Stimulated activated CD4-positive, alpha-beta T cell treated with anti-CD3 and anti-CD28 coated beads, Interleukin-12 subunit alpha, Interleukin-12 subunit beta, amount 100 ng/mL, for 48 hours (primary cell): ENCODE data around the gene CAPN10.

Source experiments
- DNase-seq, 3 donors: peaks; one replicate each; pipeline ENCODE4 v3.0.0-alpha.2; 2020; ENCODE audit warnings: low read depth in 2 of 3, low spot score in 1 of 3

CAPN10 gene

GRCh38 chr2:240574386-240575100 lies 12.0 kb upstream of the CAPN10 start:
- no peak for DNase-seq

- no peak for DNase-seq
Measured at GRCh38 chr2:240575101-240575965, 11.2 kb upstream of the CAPN10 start.

- DNase-seq: no peak
Measured at GRCh38 chr2:240576036-240576435, 10.5 kb upstream of the CAPN10 start.

GRCh38 chr2:240576436-240577205 lies 9.9 kb upstream of the CAPN10 start:
- no peak for DNase-seq

- no peak for DNase-seq
Measured at GRCh38 chr2:240577281-240578109, 9.0 kb upstream of the CAPN10 start.

GRCh38 chr2:240578110-240578450 lies 8.5 kb upstream of the CAPN10 start:
- DNase-seq: no peak

GRCh38 chr2:240578488-240578887 lies 8.0 kb upstream of the CAPN10 start:
- DNase-seq: no peak

GRCh38 chr2:240579071-240579762 lies 7.3 kb upstream of the CAPN10 start:
- no peak for DNase-seq

- DNase-seq: peak; percentile 60 to 65 (median 64)
Measured at GRCh38 chr2:240579771-240580614, 6.5 kb upstream of the CAPN10 start.

GRCh38 chr2:240581811-240582210 lies 4.7 kb upstream of the CAPN10 start:
- DNase-seq: no peak

- DNase-seq: no peak
Measured at GRCh38 chr2:240582781-240583180, 3.8 kb upstream of the CAPN10 start.

GRCh38 chr2:240583774-240584173 lies 2.8 kb upstream of the CAPN10 start:
- DNase-seq: no peak

GRCh38 chr2:240584486-240585031 lies 2.0 kb upstream of the CAPN10 start:
- no peak for DNase-seq

GRCh38 chr2:240585101-240585500 lies 1.4 kb upstream of the CAPN10 start:
- no peak for DNase-seq

GRCh38 chr2:240585681-240586197 lies 795 bp upstream of the CAPN10 start:
- no peak for DNase-seq

- DNase-seq: no peak
Measured at GRCh38 chr2:240586919-240587800, 626 bp downstream of the CAPN10 start.

GRCh38 chr2:240588006-240588655 lies 1.6 kb downstream of the CAPN10 start:
- no peak for DNase-seq
